Measurements from ENCODE around the gene ST7.
A peak's percentile ranks its signal among the peaks of the same experiment; 100 is the strongest.

The ST7 gene

GRCh38 chr7:117193564-117193963, 240.3 kb downstream of the ST7 start:
- TF ChIP-seq GATA2 (IDR thresholded peaks at IDR 0.05; ENCODE audit: low read depth, low read length) = no peak
- TF ChIP-seq GATA3 (IDR thresholded peaks at IDR 0.05; ENCODE audit: low read depth, low read length) = no peak

DNA sequence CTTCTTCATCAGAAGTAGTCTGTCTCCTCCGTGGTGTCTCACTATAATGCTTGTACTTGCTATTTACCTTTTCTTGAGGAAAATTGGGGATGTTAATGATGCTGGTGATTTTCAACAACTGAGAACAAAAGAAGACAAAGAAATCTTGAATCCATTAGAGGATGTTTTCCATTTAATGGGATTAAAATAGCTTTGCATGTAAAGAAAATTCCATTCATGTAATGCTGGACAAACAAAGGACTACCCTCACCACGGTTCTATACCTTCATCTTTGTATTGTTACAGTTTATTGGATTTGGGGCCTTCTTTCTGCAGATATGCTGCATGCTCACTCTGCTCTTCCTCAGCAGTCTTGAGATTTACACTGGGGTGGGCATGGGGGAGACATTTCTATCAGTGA, 241.1 kb downstream of the ST7 start:
- no peak for TF ChIP-seq GATA3 (IDR thresholded peaks at IDR 0.05; ENCODE audit: low read depth, low read length)
- no peak for TF ChIP-seq GATA2 (IDR thresholded peaks at IDR 0.05; ENCODE audit: low read depth, low read length)

GRCh38 chr7:117195361-117196029, 242.2 kb downstream of the ST7 start:
- TF ChIP-seq GATA3 (IDR thresholded peaks at IDR 0.05; ENCODE audit: low read depth, low read length) (no peak), GATA2 (IDR thresholded peaks at IDR 0.05; ENCODE audit: low read depth, low read length) (no peak)

DNA sequence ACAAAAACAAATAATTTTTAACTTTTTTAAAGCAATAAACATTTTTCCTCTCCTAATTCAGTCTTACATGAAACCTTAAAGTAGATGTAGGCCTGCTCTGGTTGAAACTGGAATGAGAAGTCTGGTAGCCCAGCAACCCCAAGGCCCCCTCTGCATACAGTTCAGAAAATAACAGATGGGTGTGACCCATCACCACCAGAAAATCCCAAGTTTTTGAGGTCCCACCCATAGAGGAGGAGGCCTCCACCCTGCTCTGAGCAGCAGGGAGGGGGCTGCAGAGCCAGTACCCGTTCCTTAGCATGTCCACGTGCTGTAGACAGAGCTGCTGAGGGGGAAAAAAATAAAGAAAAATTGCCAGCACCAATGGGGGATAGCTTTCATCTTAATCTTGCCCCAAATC, 246.8 kb downstream of the ST7 start:
- no peak for TF ChIP-seq GATA3 (IDR thresholded peaks at IDR 0.05; ENCODE audit: low read depth, low read length)
- TF ChIP-seq GATA2 (IDR thresholded peaks at IDR 0.05; ENCODE audit: low read depth, low read length) = no peak

- no peak for TF ChIP-seq GATA2 (IDR thresholded peaks at IDR 0.05; ENCODE audit: low read depth, low read length)
- no peak for TF ChIP-seq GATA3 (IDR thresholded peaks at IDR 0.05; ENCODE audit: low read depth, low read length)
These were observed 247.6 kb downstream of the ST7 start for GRCh38 chr7:117200786-117201458.

DNA sequence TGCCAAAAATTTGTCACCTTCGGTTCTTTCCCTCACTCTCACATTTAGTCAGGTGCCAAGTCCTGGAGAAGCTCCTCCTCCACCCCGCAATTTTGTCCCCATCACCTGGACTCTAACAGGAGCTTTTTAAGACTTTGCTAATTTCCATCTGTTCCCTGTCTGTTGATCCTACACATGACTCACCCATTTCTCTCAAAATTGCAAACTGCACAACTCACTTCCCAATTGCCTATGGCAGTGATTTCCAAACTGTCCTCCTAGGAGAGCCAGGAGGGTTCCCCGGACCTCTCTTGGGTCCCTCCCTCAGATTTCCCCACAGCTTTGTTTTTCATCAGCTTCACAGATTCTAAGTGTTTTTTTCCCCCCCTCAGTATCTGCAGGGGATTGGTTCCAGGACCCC, 249.2 kb downstream of the ST7 start:
- no peak for TF ChIP-seq GATA3 (IDR thresholded peaks at IDR 0.05; ENCODE audit: low read depth, low read length)
- TF ChIP-seq GATA2 (IDR thresholded peaks at IDR 0.05; ENCODE audit: low read depth, low read length) = no peak

DNA sequence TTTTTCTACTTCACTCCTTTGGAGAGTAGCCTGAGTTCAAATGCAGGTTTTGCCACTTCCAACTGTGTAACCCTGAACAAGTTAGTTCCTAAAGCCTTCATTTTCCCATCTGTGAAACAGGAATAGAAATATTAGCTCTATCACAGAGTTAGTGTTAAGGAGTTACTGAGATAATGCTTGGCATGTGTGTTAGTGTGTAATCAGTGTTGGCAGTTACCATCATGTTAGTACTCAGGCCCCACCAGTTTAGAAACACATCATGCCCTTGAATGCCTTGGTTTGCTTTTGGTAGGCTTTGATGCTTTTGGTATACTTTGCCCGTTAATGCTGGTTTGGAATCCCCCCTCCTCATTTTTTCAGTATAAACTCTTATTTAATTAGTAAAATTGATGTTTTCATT, 249.9 kb downstream of the ST7 start:
- no peak for TF ChIP-seq GATA3 (IDR thresholded peaks at IDR 0.05; ENCODE audit: low read depth, low read length)
- no peak for TF ChIP-seq GATA2 (IDR thresholded peaks at IDR 0.05; ENCODE audit: low read depth, low read length)

GRCh38 chr7:117205873-117206272, 252.6 kb downstream of the ST7 start:
- TF ChIP-seq GATA2 (IDR thresholded peaks at IDR 0.05; ENCODE audit: low read depth, low read length) (no peak), GATA3 (IDR thresholded peaks at IDR 0.05; ENCODE audit: low read depth, low read length) (no peak)

GRCh38 chr7:117208257-117208656, 255.0 kb downstream of the ST7 start:
- TF ChIP-seq GATA2 (IDR thresholded peaks at IDR 0.05; ENCODE audit: low read depth, low read length) (no peak), GATA3 (IDR thresholded peaks at IDR 0.05; ENCODE audit: low read depth, low read length) (no peak)

GRCh38 chr7:117210397-117210796, 257.1 kb downstream of the ST7 start:
- no peak for TF ChIP-seq GATA2 (IDR thresholded peaks at IDR 0.05; ENCODE audit: low read depth, low read length)
- no peak for TF ChIP-seq GATA3 (IDR thresholded peaks at IDR 0.05; ENCODE audit: low read depth, low read length)

- no peak for TF ChIP-seq GATA3 (IDR thresholded peaks at IDR 0.05; ENCODE audit: low read depth, low read length)
- TF ChIP-seq GATA2 (IDR thresholded peaks at IDR 0.05; ENCODE audit: low read depth, low read length) = no peak
These were observed 257.6 kb downstream of the ST7 start for GRCh38 chr7:117210908-117211307.

GRCh38 chr7:117211614-117212013, 258.3 kb downstream of the ST7 start:
- TF ChIP-seq GATA2 (IDR thresholded peaks at IDR 0.05; ENCODE audit: low read depth, low read length) (no peak), GATA3 (IDR thresholded peaks at IDR 0.05; ENCODE audit: low read depth, low read length) (peak; percentile 65)

- no peak for TF ChIP-seq GATA3 (IDR thresholded peaks at IDR 0.05; ENCODE audit: low read depth, low read length)
- no peak for TF ChIP-seq GATA2 (IDR thresholded peaks at IDR 0.05; ENCODE audit: low read depth, low read length)
These were observed 259.9 kb downstream of the ST7 start for GRCh38 chr7:117212969-117213877.

- no peak for TF ChIP-seq GATA3 (IDR thresholded peaks at IDR 0.05; ENCODE audit: low read depth, low read length)
- TF ChIP-seq GATA2 (IDR thresholded peaks at IDR 0.05; ENCODE audit: low read depth, low read length) = no peak
These were observed 262.7 kb downstream of the ST7 start for GRCh38 chr7:117216010-117216409.

Measured in SH-SY5Y (cell line).